Measurements from ENCODE around the gene NRG4. TPM values are rescaled to one million over a fixed set of nuclear protein-coding genes. Genes with fewer than 3 reads are reported as not detected.
"Not testable (repeated sequence)": the region's sequence is repeated elsewhere in the genome, so short reads cannot be mapped to it uniquely, and the experiment has no call there.

NRG4 gene
- total and polyA plus RNA-seq, 2 donors (not counting 3 experiments of a cell fraction or from before 2014, with no cell fraction given): not detected

- CTCF ChIA-PET: interaction anchor here (0.8 to 8.5 kb wide), 11 partner anchors 9 to 247 kb away, joined by 3 to 183 read pairs (median 6); no protein-coding TSS in a partner anchor
- Histone ChIP-seq H2AFZ (ENCODE audit: low read depth, low read length) (no peak overlapping the region), H3K9me1 (replicated peaks; ENCODE audit: control insufficient read depth, extremely low read depth, insufficient read depth, low read length) (no peaks in the 10 kb centered on the region), H3K9me3 (replicated peaks; ENCODE audit: control insufficient read depth, insufficient read depth, low read length) (no peaks in the 10 kb centered on the region), H3K27me3 (ENCODE audit: control insufficient read depth in 2 of 2, insufficient read depth in 2 of 2, low read length in 2 of 2) (peaks cover 31 to 55% of the 10 kb centered on the region in 2 experiments), H3K9ac (replicated peaks; ENCODE audit: extremely low read depth, insufficient read depth, low read length) (no peak overlapping the region), H4K20me1 (replicated peaks; ENCODE audit: control insufficient read depth, extremely low read depth, insufficient read depth, low read length) (no peaks in the 10 kb centered on the region), H3K4me1 (ENCODE audit: control insufficient read depth, extremely low read depth, insufficient read depth, low read length) (peaks cover 8% of the 10 kb centered on the region), H3K4me3 (replicated peaks in 1 of 3; ENCODE audit: insufficient read depth in 1 of 3, low read depth in 1 of 3, low read length in 3 of 3) (no peak overlapping the region), H3K79me2 (ENCODE audit: control insufficient read depth, insufficient read depth, low read length) (no peaks in the 10 kb centered on the region), H3K4me2 (ENCODE audit: insufficient read depth, low read length) (no peak overlapping the region), H3K27ac (ENCODE audit: insufficient read depth, low read depth, low read length) (no peak overlapping the region), H3K36me3 (ENCODE audit: control insufficient read depth in 2 of 2, extremely low read depth in 1 of 2, insufficient read depth in 2 of 2, low read length in 2 of 2) (no peaks in the 10 kb centered on the region)
- POLR2A ChIA-PET: interaction anchor here (0.6 kb wide), 1 partner anchor 280 kb away, joined by 5 read pairs; the partner anchor contains the start of gene ISL2
- dilution Hi-C loops (cut with MboI; ENCODE audit: extremely low pct_ligation_motif_present, low sequenced_read_pairs): no loop called here
- DNase-seq (ENCODE audit: low read depth, low spot score) (no peak), FAIRE-seq (no peak)
- TF ChIP-seq FOS (IDR thresholded peaks at IDR 0.05; ENCODE audit: borderline replicate concordance, insufficient read depth, low read length) (no peak), JUN (IDR thresholded peaks at IDR 0.05; ENCODE audit: borderline replicate concordance, insufficient read depth, insufficient read length, low read depth) (no peak), GATA2 (IDR thresholded peaks at IDR 0.05; ENCODE audit: insufficient read depth, insufficient read length, low read depth, low read length) (no peak), POLR2A (IDR thresholded peaks at IDR 0.05; ENCODE audit: low read depth, low read length) (no peak), MYC (IDR thresholded peaks at IDR 0.05; ENCODE audit: low read depth, low read length) (no peak), EZH2 (IDR thresholded peaks at IDR 0.05; ENCODE audit: borderline replicate concordance, low read depth, low read length, severe bottlenecking) (no peak), POLR2AphosphoS5 (IDR thresholded peaks at IDR 0.05; ENCODE audit: insufficient read depth, low read depth, low read length) (no peak)
- TF ChIP-seq, protein P1, sequence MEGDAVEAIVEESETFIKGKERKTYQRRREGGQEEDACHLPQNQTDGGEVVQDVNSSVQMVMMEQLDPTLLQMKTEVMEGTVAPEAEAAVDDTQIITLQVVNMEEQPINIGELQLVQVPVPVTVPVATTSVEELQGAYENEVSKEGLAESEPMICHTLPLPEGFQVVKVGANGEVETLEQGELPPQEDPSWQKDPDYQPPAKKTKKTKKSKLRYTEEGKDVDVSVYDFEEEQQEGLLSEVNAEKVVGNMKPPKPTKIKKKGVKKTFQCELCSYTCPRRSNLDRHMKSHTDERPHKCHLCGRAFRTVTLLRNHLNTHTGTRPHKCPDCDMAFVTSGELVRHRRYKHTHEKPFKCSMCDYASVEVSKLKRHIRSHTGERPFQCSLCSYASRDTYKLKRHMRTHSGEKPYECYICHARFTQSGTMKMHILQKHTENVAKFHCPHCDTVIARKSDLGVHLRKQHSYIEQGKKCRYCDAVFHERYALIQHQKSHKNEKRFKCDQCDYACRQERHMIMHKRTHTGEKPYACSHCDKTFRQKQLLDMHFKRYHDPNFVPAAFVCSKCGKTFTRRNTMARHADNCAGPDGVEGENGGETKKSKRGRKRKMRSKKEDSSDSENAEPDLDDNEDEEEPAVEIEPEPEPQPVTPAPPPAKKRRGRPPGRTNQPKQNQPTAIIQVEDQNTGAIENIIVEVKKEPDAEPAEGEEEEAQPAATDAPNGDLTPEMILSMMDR (IDR thresholded peaks at IDR 0.05; ENCODE audit: extremely low read depth in 1 of 2, insufficient read depth in 1 of 2, low read depth in 1 of 2, low read length in 2 of 2): no peak
- TF ChIP-seq, protein P2, sequence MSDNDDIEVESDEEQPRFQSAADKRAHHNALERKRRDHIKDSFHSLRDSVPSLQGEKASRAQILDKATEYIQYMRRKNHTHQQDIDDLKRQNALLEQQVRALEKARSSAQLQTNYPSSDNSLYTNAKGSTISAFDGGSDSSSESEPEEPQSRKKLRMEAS (IDR thresholded peaks at IDR 0.05; ENCODE audit: insufficient read depth, insufficient read length): no peak
- intact Hi-C loops (cut with micrococcal nuclease): loop anchor here (1.0 kb wide), 2 partner anchors 82 to 94 kb away; no protein-coding TSS in a partner anchor
- no TSS peak for BruUV-seq (replicated peaks)
Measured at GRCh38 chr15:76056931-76057330, 44.7 kb upstream of the NRG4 start.

GRCh38 chr15:76054201-76054600 is 42.0 kb upstream of the NRG4 start:
- H2AFZ ChIP-seq (ENCODE audit: low read depth, low read length); POLR2A ChIA-PET; H3K9ac ChIP-seq (replicated peaks; ENCODE audit: extremely low read depth, insufficient read depth, low read length); H3K36me3 ChIP-seq (ENCODE audit: control insufficient read depth in 2 of 2, extremely low read depth in 1 of 2, insufficient read depth in 2 of 2, low read length in 2 of 2); H3K4me1 ChIP-seq (ENCODE audit: control insufficient read depth, extremely low read depth, insufficient read depth, low read length); intact Hi-C loops (cut with micrococcal nuclease); H3K9me1 ChIP-seq (replicated peaks; ENCODE audit: control insufficient read depth, extremely low read depth, insufficient read depth, low read length); H4K20me1 ChIP-seq (replicated peaks; ENCODE audit: control insufficient read depth, extremely low read depth, insufficient read depth, low read length); FAIRE-seq; H3K4me3 ChIP-seq (replicated peaks in 1 of 3; ENCODE audit: insufficient read depth in 1 of 3, low read depth in 1 of 3, low read length in 3 of 3); DNase-seq (ENCODE audit: low read depth, low spot score); H3K4me2 ChIP-seq (ENCODE audit: insufficient read depth, low read length); BruUV-seq (replicated peaks); H3K27ac ChIP-seq (ENCODE audit: insufficient read depth, low read depth, low read length); dilution Hi-C loops (cut with MboI; ENCODE audit: extremely low pct_ligation_motif_present, low sequenced_read_pairs); H3K9me3 ChIP-seq (replicated peaks; ENCODE audit: control insufficient read depth, insufficient read depth, low read length); H3K79me2 ChIP-seq (ENCODE audit: control insufficient read depth, insufficient read depth, low read length): not testable (repeated sequence)
- H3K27me3 ChIP-seq (ENCODE audit: control insufficient read depth in 2 of 2, insufficient read depth in 2 of 2, low read length in 2 of 2): peaks cover 15 to 36% of the 10 kb centered on the region in 2 experiments
- CTCF ChIA-PET: interaction anchor here (1.6 kb wide), 1 partner anchor 97 kb away, joined by 3 read pairs; no protein-coding TSS in a partner anchor
